Measurements from ENCODE around the gene SULT1A2. TPM values are rescaled to one million over a fixed set of nuclear protein-coding genes. Genes with fewer than 3 reads are reported as not detected.

SULT1A2 gene
- total and polyA plus RNA-seq, 2 of the 4 experiments (the other 2 are of a cell fraction): 0.09 TPM; not detected in 1

GRCh38 chr16:28589930-28590329 is 6.9 kb downstream of the SULT1A2 start (continued):
- TF ChIP-seq MXI1 (IDR thresholded peaks at IDR 0.05; ENCODE audit: borderline replicate concordance, low read depth, low read length): no peak
- no peak for TF ChIP-seq SMC3 (IDR thresholded peaks at IDR 0.05; ENCODE audit: low read depth, low read length)
- TF ChIP-seq FOS (IDR thresholded peaks at IDR 0.05; ENCODE audit: low read depth, low read length): no peak
- no peak for TF ChIP-seq RAD21 (IDR thresholded peaks at IDR 0.05; ENCODE audit: low read length)

- no peak overlapping the region for H3K27ac ChIP-seq (ENCODE audit: insufficient read depth, low read length)
- no peak overlapping the region for H3K23ac ChIP-seq (ENCODE audit: low read depth, low read length)
- no peak overlapping the region for H4K91ac ChIP-seq (ENCODE audit: insufficient read depth, low read depth, low read length)
- POLR2A ChIA-PET (ENCODE audit: unreplicated experiment): no interaction called here
- no peak for ATAC-seq (ENCODE audit: low read depth)
- DNase-seq: no peak
- H2AK9ac ChIP-seq (replicated peaks; ENCODE audit: low read depth, low read length, poor library complexity): no peak overlapping the region
- H3K9me3 ChIP-seq (ENCODE audit: control insufficient read depth, insufficient read depth, low read length): no peaks in the 10 kb centered on the region
- 0 out of 2 replicates have a peak, but pooled peaks cover 2% of the 10 kb centered on the region for H3K9me1 ChIP-seq (ENCODE audit: insufficient read depth, low read length)
- no peak overlapping the region for H2AK5ac ChIP-seq (ENCODE audit: low read depth, low read length)
- no peak overlapping the region for H3K14ac ChIP-seq (replicated peaks; ENCODE audit: low read depth, low read length)
- no peaks in the 10 kb centered on the region for H3K79me1 ChIP-seq (ENCODE audit: low read depth in 1 of 2, low read length in 2 of 2)
- no peak overlapping the region for H2BK5ac ChIP-seq (ENCODE audit: low read depth, low read length, poor library complexity, severe bottlenecking)
- H3K4me1 ChIP-seq (ENCODE audit: control insufficient read depth, insufficient read depth, low read length): no peaks in the 10 kb centered on the region
- H2BK120ac ChIP-seq (ENCODE audit: low read depth, low read length): no peak overlapping the region
- H4K20me1 ChIP-seq (ENCODE audit: insufficient read depth, low read length): no peaks in the 10 kb centered on the region
- no peak overlapping the region for H3K18ac ChIP-seq (ENCODE audit: low read depth, low read length)
- H3K4me3 ChIP-seq (ENCODE audit: insufficient read depth, low read depth, low read length): no peak overlapping the region
- no peak overlapping the region for H3K9ac ChIP-seq (ENCODE audit: low read depth, low read length)
- CTCF ChIA-PET: interaction anchor here (0.6 kb wide), 1 partner anchor 8 kb away, joined by 3 read pairs; no protein-coding TSS in a partner anchor
- no peak overlapping the region for H3K4me2 ChIP-seq (ENCODE audit: low read depth, low read length)
- H3K27me3 ChIP-seq (ENCODE audit: control insufficient read depth, insufficient read depth, low read length): no peaks in the 10 kb centered on the region
- peaks cover 21% of the 10 kb centered on the region for H3K36me3 ChIP-seq (ENCODE audit: control insufficient read depth, insufficient read depth, low read length)
- in situ Hi-C loops (cut with MboI; ENCODE audit: low sequenced_read_pairs): no loop called here
- no peak overlapping the region for H3K4ac ChIP-seq (ENCODE audit: low read depth, low read length)
- no TSS peak for BruUV-seq (replicated peaks)
- no peak overlapping the region for H2BK15ac ChIP-seq (ENCODE audit: low read depth, low read length)
- WGBS, 2 experiments (ENCODE audit: extremely low coverage in 2 of 2, insufficient read length in 1 of 2): 100% methylated on average over 1 of the region's 8 CpGs; no CpG with 5 or more reads in 1 of the 2 experiments
- no peak overlapping the region for H4K8ac ChIP-seq (ENCODE audit: low read depth in 2 of 2, low read length in 2 of 2)
- intact Hi-C loops (cut with micrococcal nuclease): no loop called here
- H2AFZ ChIP-seq (replicated peaks; ENCODE audit: low read length, poor library complexity): no peak overlapping the region
- dilution Hi-C loops (cut with HindIII; ENCODE audit: low sequenced_read_pairs, unreplicated experiment): no loop called here
- no peak overlapping the region for H4K5ac ChIP-seq (ENCODE audit: low read depth, low read length)
- H2BK20ac ChIP-seq (ENCODE audit: low read depth, low read length): no peak overlapping the region
- no peak overlapping the region for H3K56ac ChIP-seq (ENCODE audit: extremely low read depth, insufficient read depth, low read length)
- TF ChIP-seq MAFK (IDR thresholded peaks at IDR 0.05; ENCODE audit: low read depth, low read length) (no peak), RFX5 (IDR thresholded peaks at IDR 0.05; ENCODE audit: low read depth, low read length) (no peak), BHLHE40 (IDR thresholded peaks at IDR 0.05; ENCODE audit: low read depth, low read length) (no peak), CEBPB (IDR thresholded peaks at IDR 0.05; ENCODE audit: low read depth, low read length) (no peak), NFE2L2 (IDR thresholded peaks at IDR 0.05; ENCODE audit: low read depth, low read length) (no peak), FOS (IDR thresholded peaks at IDR 0.05; ENCODE audit: low read depth, low read length) (no peak), CTCF (conservative IDR thresholded peaks at IDR 0.05; ENCODE audit: low read depth, low read length) (no peak), MAZ (IDR thresholded peaks at IDR 0.05; ENCODE audit: borderline replicate concordance, low read depth, low read length) (no peak), USF2 (IDR thresholded peaks at IDR 0.05; ENCODE audit: low read depth, low read length) (no peak), POLR2A (IDR thresholded peaks at IDR 0.05; ENCODE audit: low read depth, low read length) (no peak), MXI1 (IDR thresholded peaks at IDR 0.05; ENCODE audit: borderline replicate concordance, low read depth, low read length) (no peak), CHD1 (IDR thresholded peaks at IDR 0.05; ENCODE audit: low read depth, low read length) (no peak), ELK1 (IDR thresholded peaks at IDR 0.05; ENCODE audit: borderline replicate concordance, low read depth, low read length) (no peak)
These were observed 7.8 kb downstream of the SULT1A2 start for GRCh38 chr16:28589069-28589468.

Data from IMR-90 (cell line).